TTC549 (cell line): Measurements from ENCODE around the gene FRAS1.
"Not testable (repeated sequence)": the region's sequence is repeated elsewhere in the genome, so short reads cannot be mapped to it uniquely, and the experiment has no call there.

Source experiments
- FAIRE-seq: peaks from 2 replicates; lab custom pipeline; 2012; peaks lifted over from hg19 to GRCh38; lab: Jason Lieb, UNC

FRAS1 gene

GRCh38 chr4:78441756-78442155, 384.6 kb downstream of the FRAS1 start:
- FAIRE-seq, result no peak

- FAIRE-seq, result no peak
Observed at GRCh38 chr4:78446619-78447018, 389.5 kb downstream of the FRAS1 start.

GRCh38 chr4:78451407-78451806, 394.3 kb downstream of the FRAS1 start:
- no peak for FAIRE-seq

DNA sequence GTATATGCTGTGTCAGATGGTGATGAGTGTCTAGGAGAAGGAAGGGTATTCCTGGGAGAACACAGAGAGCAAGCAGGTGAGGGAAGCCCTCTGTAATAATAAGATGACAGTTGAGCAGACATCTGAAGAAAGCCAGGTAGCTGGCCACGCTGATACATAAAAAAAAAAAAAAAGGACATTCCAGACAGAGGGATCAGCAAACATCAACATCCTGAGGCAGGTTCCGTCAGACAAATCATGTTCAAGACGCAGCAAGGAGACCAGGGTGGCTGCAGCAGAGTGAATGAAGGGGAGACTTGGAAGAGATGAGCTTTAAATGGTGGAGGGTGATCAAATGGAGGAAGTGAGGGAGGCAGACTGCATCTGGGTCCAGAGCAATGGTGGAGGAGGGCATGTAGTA, 396.9 kb downstream of the FRAS1 start:
- no peak for FAIRE-seq

GRCh38 chr4:78457751-78458150, 400.6 kb downstream of the FRAS1 start:
- FAIRE-seq, result no peak

GRCh38 chr4:78459327-78459726, 402.2 kb downstream of the FRAS1 start:
- FAIRE-seq, result no peak

GRCh38 chr4:78460368-78460767, 403.2 kb downstream of the FRAS1 start:
- no peak for FAIRE-seq

DNA sequence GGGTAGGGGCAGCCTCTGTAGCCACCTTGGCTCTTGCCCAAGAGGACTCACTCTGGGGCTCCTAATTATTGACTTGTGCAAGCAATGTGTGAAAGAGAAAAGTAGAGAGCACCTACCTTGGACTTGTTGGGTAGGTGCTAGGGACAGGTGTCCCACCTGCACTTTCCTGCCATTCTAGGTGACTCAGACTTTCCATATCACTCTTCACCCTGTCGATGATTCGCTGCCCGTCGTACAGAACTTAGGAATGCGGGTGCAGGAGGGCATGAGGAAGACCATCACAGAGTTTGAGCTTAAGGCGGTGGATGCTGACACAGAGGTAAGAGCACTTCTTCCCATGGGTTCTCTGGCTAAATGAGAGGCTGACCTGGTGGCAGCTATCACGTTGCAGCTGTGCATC, 407.1 kb downstream of the FRAS1 start:
- FAIRE-seq, result no peak

DNA sequence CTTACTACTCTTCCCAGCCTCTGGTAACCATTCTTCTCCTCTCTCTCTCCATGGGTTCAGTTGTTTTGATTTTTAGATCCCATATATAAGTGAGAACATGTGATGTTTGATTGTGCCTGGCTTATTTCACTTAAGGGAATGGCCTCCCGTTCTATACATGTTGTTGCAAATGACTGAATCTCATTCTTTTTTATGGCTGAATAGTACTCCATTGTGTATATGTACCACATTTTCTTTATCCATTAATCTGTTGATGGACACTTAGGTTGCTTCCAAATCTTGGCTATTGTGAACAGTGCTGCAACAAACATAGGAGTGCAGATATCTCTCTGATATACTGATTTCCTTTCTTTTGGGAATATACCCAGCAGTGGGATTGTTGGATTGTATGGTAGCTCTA, 410.1 kb downstream of the FRAS1 start:
- not testable (repeated sequence) for FAIRE-seq

GRCh38 chr4:78468272-78468671, 411.1 kb downstream of the FRAS1 start:
- no peak for FAIRE-seq

DNA sequence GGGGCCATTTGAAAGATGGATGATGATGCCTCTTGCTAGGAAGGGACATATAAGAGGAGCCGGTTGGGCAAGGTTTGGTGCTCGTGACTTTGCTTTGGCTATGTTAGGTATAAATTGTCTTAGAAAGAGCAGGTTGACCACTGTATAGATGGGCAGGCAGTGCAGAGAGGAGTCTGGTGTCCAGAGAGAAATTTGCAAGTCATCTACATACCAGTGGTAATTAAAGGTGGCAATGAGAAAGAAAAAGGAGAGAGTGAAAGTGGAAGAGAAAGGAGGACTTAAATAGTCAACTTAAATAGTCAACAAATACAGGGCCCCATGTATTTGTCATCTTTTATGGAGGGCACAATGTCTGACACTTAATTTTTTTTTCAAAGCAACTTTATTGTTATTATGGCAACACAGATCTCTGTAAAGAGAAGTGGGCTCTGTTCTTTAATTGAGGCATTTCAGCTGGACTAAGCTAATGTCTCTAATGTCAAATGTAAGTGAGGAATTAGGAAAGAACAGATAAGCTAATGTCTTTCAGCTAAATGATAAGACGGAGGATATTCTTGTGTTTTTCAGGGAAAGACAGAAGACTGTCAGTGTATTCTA, 419.1 kb downstream of the FRAS1 start:
- no peak for FAIRE-seq

- no peak for FAIRE-seq
Observed at GRCh38 chr4:78477276-78477675, 420.2 kb downstream of the FRAS1 start.

- FAIRE-seq, result no peak
Observed at GRCh38 chr4:78478523-78478922, 421.4 kb downstream of the FRAS1 start.

DNA sequence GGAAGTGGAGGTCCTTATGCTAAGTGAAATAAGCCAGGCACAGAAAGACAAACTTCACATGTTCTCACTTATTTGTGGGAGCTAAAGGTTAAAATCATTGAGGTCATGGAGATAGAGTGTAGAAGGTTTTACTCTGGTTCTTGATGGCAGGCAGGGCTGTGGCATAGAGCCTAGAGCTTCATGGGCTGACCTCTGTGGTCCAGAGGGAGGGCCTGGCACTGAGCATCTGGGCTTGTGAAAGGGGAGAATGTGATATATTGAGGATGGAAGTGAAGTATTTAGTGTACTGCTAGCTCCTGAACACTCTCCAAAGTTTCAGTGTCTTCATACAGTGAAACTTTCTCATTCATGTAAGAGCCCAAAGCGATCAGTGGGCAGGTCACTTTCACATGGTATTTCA, 423.2 kb downstream of the FRAS1 start:
- FAIRE-seq, result no peak

GRCh38 chr4:78481180-78481579, 424.1 kb downstream of the FRAS1 start:
- FAIRE-seq, result no peak

- no peak for FAIRE-seq
Observed at GRCh38 chr4:78482281-78482680, 425.2 kb downstream of the FRAS1 start.

DNA sequence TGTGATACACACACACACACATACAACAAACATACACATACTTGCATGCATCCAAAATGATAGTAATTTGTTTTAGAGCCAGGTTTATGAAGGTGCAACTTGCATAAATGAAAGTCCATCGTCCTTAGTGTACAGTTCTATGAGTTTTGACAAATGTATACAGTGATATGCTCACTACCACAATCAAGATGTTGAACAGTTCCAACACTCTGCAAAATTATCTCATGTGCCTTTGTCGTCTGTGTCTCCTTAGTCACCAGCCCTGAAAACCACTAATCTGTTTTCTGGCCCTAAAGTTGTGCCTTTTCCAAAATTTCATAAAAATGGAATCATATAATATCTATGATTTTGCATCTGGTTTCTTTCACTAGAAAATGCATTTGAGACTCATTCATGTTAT, 426.7 kb downstream of the FRAS1 start:
- no peak for FAIRE-seq

GRCh38 chr4:78484574-78484973, 427.5 kb downstream of the FRAS1 start:
- FAIRE-seq, result no peak

- no peak for FAIRE-seq
Observed at GRCh38 chr4:78493731-78494130, 436.6 kb downstream of the FRAS1 start.

DNA sequence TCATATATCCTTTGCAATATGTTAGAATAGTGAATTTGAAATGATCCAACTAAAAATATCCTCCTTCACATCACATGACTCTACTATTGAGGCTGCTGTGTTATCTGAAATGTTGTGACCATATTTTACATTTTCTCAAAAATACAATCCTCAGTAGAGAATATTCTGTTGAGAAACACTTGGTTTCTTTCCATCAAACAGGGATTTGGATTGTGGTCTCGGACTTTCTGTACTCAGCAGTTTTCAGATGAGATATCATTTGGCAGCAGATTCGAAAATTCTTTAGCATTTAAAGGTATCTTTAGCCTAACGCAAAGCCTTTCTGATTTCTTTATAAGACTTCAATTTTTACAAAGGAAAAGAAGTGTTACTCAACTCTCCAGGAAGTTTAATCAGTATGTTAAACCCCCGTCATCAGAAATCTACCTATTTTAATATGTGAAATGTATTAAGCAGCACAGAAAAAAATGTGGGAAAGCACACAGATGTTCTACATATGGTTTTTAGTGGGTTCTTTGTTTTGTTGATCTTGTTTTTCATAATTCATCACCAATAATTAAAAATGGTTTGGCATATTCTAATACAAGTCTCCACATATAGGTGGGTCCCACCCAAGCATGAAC, 439.0 kb downstream of the FRAS1 start:
- FAIRE-seq, result no peak

GRCh38 chr4:78506260-78506659, 449.1 kb downstream of the FRAS1 start:
- FAIRE-seq, result not testable (repeated sequence)

GRCh38 chr4:78509043-78509442, 451.9 kb downstream of the FRAS1 start:
- no peak for FAIRE-seq

GRCh38 chr4:78510108-78510507, 453.0 kb downstream of the FRAS1 start:
- no peak for FAIRE-seq

GRCh38 chr4:78510681-78511080, 453.6 kb downstream of the FRAS1 start:
- FAIRE-seq, result no peak
